ENCODE data around the gene CFAP210.
"Not testable (repeated sequence)": the region's sequence is repeated elsewhere in the genome, so short reads cannot be mapped to it uniquely, and the experiment has no call there.

Gene CFAP210

DNA sequence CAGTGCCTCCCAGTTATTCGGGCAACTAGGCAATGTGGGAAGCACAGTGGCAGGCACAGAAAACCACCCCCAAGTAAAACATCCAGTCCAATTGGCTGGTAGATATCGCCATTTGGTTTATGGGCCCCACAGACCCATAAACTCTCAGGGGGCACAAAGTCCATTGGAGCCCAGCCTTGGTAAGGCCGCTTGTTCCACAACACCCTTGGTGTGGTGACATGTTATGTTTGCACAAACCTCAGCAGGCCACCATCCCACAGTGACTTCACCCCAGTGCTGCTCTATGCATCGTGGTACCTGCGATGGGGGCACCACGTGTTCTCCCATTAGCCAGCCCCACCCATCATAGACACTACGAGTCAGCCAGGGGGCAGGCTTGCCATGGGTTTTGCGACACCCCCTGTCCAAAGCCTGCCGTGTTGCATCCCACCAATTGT, 18.6 kb upstream of the CFAP210 start:
- no peak for DNase-seq

DNA sequence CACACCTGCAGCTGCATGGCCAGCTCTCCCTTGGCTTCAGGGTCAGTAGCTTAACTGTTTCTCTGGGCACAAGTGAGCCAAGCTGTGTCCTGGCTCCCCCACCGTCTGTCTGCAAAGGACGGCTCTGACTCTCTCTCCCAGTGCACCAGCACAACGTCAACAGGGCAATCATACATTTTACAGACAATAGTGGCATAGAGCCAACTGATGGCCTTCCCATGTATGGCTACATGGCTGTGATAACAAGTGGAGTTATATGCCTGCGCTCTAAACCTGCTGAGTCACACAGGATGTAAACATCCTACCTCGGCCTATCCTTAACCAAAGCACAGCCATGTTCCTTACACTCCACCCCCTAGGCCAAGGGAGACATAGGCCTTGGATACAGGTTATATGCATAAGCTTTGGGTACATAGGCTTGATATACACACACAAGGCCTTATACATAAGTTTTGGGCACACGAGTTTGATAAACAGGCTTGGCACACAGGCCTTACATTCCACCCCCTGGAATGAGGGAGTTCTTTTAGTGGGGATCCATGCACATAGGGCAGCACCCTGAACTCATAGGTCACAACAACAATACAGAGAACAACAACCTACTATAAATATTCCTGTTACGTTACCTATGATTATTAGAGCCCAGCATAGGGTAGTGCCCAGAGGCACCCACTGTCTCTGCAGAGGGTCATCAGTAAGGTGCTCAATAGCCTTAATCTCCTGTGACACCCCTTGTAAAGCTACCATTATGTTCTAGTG, 17.7 kb upstream of the CFAP210 start:
- no peak for DNase-seq

DNA sequence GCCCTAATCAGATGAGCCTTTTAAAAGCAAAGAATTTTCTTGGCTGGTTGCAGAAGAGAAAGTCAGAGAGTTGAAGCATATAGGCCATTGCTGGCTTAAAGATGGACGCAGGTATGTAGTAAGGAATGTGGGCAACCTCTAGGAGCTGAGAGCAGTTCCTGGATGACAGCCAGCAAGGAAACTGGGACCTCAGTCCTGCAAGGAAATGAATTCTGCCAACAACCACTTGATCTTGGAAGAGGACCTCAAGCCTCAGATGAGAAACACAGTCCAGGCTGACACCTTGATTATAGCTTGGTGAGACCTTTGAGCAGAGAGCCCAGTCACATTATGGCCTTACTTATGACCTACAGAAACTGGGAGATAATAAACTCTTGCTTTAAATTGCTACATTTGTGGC, 15.8 kb upstream of the CFAP210 start:
- DNase-seq, result no peak

DNA sequence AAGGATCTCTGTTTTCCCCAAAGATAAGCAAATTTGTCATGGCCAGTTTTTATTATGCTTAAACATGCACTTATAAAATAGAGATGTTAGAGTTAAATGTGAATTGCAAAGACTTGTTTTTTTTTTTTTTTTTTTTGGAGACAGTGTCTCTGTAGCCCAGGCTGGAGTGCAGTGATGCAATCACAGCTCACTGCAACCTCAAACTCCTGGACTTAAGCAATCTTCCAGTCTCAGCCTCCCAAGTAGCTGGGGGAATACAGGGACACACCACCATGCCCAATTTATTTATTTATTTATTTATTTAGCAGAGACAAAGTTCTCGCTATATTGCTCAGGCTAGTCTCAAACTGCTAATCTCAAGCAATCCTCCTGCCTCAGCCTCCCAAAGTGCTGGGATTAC, 15.1 kb upstream of the CFAP210 start:
- DNase-seq, result no peak

DNA sequence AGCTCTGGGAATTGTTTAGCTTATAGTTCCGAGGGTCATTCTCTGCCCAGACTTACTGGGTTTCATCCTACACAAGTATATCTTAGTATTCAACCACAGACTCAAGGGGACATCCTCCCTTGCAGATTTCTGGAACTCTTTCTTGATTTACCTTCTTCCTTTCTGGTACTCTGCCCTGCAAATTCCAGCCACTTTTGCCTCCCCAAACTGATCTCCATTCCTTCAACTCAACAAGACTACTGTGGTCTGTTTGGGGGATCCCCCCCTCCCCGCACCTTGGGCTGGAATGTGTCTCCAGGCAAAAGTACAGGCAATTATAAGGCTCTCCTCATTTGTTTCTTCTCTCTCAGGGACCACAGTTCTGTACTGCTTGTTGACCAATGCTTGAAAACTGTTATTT, 13.4 kb upstream of the CFAP210 start:
- DNase-seq, result no peak

DNA sequence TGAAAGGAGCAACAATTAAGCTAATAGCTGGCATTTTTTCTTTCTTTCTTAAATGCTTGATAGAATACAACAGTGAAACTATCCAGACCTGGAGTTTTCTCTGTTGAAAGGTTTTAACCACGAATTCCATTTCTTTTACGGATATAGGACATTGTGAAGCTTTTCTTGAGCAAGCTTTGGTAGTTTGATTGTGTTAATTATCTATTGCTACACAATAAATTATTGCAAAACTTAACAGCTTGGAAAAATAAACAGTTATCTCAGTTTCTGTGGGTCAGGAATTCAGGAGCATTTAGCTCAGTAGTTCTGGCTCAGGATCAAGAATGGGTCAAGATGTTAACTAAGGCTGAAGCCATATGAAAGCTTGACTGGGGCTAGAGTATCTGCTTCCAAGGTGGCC, 11.7 kb upstream of the CFAP210 start:
- DNase-seq, result no peak

DNA sequence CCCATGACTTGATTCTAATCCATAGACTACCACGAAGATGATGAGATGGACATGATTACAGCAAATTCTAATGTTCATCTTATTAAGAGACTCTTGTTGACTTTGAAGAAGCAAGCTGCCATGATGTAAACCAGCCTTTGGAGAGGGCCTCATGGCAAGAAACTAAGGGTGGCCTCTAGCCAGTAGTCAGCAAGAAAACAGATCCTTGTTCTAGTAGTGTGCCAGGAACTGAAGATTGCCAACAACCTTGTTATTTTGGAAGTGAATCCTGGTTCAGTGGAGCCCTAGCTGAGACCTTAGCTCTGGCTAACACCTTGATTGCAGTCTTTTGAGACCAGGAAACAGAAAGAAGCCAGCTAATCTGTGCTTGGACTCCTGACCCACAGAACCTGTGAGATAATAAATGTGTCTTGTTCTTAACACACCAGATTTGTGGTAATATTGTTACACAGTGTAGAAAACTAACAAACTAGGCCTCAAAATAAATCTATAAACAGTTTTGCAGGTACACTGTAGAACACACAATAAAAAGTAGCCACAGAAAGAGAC, 10.0 kb upstream of the CFAP210 start:
- DNase-seq, result no peak

DNA sequence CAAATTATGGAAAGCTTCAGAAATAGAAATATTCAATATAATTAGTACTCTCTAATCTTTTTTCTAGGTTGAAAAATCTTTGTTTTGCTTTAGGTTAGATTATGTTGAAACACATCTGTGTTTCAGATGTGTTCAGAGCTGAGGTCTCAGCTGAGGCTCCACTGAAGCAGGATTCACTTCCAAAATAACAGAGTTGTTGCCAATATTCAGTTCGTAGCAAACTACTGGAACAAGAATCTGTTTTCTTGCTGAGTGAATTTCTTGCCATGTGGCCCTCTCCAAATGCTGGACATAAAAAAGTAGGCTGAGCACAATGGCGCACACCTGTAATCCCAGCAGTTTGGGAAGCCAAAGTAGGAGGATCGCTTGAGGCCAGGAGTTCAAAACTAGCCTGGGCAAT, 8.8 kb upstream of the CFAP210 start:
- DNase-seq, result no peak

DNA sequence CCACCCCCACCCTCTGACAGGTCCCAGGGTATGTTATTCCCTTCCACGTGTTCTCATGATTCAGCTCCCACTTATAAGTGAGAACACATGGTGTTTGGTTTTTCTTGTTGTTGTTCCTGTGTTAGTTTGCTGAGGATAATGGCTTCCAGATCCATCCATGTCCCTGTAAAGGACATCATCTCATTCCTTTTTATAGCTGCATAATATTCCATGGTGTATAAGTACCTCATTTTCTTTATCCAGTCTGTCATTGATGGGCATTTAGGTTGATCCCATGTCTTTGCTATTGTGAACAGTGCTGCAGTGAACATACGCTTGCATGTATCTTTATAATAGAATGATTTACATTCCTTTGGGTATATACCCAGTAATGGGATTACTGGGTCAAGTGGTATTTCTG, 5.0 kb upstream of the CFAP210 start:
- DNase-seq, result not testable (repeated sequence)

DNA sequence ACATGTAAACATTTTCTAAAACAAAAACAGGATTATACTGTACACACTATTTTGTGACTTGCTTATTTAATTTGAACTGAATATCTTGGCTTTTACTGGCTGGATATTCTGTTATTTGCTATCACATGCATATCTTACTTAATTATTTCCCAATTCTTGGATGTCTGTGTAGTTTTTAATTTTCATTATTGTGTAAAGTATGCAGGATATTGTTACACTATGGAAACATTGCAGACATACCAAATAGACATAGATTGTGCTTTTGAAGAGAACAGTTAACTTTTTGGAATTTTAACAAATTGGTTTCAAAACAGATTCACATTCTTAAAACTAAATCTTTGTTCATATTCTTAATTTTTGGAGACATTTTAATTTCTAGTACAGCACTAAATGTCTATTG, 2.2 kb upstream of the CFAP210 start:
- DNase-seq, result no peak

DNA sequence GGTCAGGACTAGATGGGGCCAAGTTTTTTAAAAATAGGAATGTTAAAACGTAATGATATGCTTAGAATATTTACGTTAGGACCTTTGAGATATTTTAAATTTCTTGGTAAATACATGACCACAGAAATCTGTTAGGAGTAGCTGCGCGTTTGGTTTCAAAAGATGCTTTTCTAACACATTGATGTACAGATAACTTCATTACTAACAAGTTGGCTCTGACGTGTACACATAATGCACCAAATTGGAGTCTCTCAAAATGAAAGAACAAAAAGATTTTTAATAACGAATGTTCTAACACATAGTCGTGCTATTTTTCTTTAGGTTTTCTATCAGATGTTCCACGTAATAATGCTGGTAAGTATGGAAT, 672 bp upstream of the CFAP210 start:
- no peak for DNase-seq

DNA sequence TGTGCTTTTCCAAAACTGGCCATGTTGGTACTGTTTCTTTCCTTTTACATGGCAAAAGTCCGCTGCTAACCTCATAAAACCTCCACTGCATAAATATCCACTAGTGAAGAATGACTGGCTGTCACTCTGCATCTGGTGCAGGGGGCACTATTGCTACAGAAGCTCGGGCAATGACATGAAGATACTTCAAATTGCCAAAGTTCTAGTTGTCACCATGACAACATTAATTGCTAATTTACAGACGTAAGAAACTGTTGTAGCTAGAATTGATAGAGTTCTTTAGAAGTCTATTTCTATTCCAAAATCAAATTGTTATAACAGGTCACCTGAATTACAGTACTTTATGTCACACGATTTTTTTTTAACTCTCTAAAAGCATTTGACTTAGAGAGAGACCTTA, 845 bp downstream of the CFAP210 start:
- DNase-seq, result no peak

DNA sequence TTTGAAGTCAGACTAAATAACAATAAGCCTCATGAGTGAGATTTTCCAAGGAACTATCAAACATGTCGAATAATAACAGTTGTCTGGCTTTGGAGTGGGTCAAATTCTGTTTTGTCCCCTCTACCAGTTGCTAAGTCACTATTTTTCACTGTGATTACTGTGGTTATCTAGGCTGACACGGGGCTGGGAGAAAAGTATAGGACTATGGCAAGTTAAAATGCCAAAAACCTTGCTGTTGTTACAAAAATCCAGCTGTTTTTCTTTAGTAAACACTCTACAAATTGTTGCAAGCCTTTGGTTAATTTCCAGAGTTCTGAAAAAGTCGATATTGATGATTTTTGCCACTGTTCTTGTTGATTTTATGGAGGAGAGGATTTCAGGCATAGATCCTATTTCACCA, 1.5 kb downstream of the CFAP210 start:
- no peak for DNase-seq

DNA sequence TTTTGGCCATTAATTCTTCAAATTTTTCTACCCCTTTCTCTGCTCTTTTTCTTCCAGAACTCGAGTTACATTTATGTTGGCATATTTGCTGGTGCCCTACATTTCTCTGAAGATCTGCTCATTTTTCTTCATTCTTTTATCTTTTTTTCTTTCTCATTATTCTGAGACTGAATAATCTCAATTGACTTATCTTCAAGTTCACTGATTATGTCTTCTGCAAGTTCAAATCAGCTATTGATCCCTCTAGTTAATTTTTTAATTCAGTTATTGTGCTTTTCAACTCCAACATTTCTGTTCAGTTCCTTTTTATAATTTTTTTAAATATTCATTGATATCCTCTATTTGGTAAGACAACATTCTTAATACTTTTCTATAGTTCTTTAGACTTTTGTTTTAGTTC, 3.2 kb downstream of the CFAP210 start:
- DNase-seq, result no peak

DNA sequence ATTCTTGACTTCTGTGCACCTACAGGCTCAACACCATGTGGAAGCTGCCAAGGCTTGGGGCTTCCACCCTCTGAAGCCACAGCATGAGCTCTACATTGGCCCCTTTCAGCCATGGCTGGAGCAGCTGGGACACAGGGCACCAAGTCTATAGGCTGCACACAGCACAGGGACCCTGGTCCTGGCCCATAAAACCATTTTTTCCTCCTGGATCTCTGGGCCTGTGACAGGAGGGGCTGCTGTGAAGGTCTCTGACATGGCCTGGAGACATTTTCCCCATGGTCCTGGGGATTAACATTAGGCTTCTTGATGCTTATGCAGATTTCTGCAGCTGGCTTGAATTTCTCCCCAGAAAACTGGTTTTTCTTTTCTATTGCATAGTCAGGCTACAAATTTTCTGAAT, 6.3 kb downstream of the CFAP210 start:
- not testable (repeated sequence) for DNase-seq

DNA sequence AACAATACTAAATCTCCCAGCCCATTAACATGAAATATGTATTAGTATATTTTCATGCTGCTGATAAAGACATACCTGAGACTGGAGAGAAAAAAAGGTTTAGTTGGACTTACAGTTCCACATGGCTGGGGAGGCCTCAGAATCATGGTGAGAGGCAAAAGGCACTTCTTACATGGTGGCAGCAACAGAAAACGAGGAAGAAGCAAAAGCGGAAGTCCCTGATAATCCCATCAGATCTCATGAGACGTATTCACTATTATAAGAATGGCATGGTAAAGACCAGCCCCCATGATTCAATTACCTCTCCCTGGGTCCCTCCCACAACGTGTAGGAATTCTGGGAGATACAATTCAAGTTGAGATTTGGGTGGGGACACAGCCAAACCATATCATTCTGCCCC, 7.4 kb downstream of the CFAP210 start:
- DNase-seq, result not testable (repeated sequence)

DNA sequence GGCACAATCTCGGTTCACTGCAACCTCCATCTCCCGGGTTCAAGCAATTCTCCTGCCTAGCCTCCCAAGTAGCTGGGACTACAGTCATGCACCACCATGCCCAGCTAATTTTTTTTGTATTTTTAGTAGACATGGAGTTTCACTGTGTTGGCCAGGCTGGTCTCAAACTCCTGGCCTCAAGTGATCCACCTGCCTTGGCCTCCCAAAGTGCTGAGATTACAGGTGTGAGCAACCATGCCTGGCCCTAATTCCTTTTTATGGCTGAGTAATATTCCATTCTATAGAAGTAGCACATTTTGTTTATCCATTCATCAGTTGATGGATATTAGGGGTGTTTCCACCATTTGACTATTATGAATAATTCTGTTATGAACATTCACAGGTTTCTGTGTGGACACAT, 9.5 kb downstream of the CFAP210 start:
- not testable (repeated sequence) for DNase-seq

DNA sequence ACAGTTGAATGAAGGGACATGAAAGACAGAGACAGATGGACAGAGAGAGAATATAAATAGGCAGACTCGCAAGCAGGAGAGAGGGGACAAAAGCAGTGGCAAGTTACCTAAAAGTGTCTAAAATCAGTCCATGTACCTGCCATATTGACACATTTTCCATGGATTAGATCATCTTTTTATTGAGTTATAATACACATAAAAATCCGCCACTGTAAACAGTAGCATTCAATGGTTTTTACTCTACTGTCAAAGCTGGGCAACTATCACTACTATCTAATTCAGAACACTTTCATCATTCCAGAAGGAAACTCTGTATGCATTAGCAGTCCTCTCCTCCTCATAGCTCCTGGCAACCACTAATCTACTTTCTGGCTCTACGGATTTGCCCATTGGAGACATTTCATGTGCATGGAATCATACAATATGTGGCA, 10.1 kb downstream of the CFAP210 start:
- DNase-seq, result no peak

DNA sequence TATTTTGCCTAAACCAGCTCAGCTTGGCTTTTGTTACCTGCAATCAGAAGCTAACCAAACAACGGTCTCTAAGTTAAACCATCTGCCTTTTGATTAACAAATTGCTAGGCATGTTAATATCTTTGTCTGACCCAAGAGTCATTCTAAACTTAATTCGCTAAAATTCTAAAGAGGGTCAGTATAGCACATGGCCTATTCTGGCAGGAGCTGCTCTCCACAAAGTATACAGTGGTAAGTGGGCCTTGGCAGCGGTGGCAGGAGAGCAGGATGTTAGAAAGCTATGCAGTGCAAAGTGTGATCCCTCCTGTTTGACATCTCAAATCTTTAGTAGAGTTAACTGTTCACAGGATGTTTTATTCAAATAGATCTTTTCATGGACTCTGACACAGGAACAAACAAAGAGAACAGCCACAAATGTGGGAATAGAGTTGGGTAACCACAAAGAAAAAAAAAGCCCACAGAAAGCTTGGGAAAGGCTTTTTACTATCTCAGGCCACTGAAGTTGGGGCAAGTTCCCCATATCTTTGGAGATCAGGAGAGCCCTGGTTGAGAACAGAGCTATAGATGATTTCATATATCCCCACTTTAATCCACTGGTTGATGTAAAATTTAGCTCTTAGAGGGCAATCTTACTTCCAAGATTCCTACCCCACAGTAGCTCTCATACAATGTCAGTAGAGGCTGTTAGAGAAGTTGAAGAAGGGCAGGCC, 10.6 kb downstream of the CFAP210 start:
- DNase-seq, result no peak

DNA sequence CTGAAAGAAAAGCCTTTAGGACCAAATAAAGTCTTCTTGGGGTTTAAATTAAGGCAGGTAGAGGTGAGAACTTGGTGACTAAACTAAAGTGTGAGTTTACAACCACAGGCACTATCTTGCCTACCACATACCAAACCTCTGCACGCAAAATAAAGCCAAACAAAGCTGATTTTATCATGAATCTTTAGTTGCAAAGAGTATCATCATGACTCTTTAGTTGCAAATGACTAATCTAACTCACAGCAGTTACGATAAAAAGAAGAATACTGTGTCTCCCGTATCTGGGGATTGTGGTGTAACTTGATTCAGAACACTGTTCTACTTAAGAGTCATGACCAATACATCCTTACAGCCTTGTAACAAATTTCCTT, 11.2 kb downstream of the CFAP210 start:
- DNase-seq, result no peak

DNA sequence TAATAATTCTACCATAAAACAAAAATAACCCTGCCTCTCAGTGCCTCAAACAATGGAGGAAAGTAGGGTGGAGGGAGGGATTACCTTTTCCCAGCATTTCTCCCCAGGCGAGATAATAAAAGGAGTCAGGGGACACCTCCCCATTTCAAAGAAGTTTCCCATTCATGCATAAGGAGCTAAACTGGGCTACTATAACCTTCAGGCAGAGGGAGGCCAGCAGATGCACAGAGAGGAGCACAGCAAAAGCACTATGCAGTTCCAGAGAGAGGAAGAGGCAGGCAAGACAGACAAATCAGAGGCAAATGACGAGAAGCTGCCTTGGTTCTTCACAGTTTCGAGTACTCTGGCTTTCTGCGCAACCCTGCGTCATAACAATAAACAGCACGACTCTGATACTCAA, 17.4 kb downstream of the CFAP210 start:
- DNase-seq, result no peak

DNA sequence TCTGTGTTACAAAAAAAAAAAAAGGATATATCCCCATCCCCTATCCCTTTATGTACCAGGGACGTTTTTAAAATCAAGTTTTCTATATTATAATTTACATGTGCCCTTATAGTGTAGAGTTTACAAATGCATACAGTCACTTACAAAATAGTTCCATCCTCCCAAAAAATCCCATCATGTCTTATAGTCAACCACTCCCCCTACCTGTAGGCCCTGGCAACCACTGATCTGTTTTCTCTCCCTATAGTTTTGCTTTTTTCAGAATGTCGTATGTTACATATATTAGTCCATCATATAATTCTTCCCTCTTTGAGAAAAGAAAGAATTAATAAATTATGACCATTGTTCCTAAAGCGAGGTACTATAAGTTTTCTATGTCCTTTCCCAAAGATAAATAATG, 17.8 kb downstream of the CFAP210 start:
- DNase-seq, result no peak

DNA sequence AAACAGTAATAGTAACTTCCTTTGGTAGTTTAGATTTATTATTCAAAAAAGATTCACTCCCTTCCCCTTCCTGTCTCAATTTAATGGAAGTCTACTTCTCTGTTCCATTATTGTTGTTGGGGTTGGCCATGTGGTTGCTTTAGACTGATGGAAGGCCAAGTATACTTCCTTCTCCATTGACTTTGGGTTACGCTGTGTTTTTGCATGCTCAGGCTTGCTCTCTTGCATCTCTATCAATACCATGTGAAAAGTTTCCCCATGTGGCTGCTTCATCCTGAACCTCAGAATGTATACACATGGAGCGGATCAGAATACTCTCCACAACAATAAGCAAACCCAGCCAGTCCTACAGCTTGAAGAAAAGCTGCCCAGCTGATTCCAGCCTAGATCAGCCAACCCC, 20.3 kb downstream of the CFAP210 start:
- no peak for DNase-seq

DNA sequence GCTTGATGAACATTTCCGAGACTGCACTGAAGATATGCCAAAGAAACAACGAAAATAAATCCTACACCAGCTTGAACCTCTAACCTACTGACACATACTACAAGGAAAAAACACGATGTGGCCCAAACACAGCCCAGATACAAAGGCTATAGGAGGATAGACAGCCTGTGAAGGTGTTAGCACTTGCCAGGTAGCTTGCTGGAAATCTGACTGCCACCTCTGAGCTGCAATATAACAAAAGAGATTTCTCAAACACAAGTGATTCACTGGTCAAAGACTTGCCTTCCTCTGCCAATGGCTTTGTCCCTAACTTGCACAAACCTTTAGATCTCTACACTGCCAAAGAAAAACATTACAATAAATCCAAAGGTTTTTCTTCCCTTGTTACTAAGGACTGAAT, 21.1 kb downstream of the CFAP210 start:
- no peak for DNase-seq

All from C1 segment of cervical spinal cord (tissue), 14 donors.